ENCODE data around the gene WDR87.
"Not testable (repeated sequence)": the region's sequence is repeated elsewhere in the genome, so short reads cannot be mapped to it uniquely, and the experiment has no call there.

WDR87 gene

GRCh38 chr19:37928527-37929286 lies 22.3 kb upstream of the WDR87 start:
- no peak for TF ChIP-seq CTCF (IDR thresholded peaks at IDR 0.05; ENCODE audit: low read depth, low read length, missing control alignments)
- H3K27ac ChIP-seq = no peak overlapping the region
- H3K36me3 ChIP-seq (replicated peaks) = no peaks in the 10 kb centered on the region
- in situ Hi-C loops (cut with HindIII; ENCODE audit: low pct_ligation_motif_present, low sequenced_read_pairs) = no loop called here
- no peak for DNase-seq
- H3K27me3 ChIP-seq (replicated peaks) = no peaks in the 10 kb centered on the region
- no peak overlapping the region for H3K4me3 ChIP-seq (ENCODE audit: low read depth, low read length)

DNA sequence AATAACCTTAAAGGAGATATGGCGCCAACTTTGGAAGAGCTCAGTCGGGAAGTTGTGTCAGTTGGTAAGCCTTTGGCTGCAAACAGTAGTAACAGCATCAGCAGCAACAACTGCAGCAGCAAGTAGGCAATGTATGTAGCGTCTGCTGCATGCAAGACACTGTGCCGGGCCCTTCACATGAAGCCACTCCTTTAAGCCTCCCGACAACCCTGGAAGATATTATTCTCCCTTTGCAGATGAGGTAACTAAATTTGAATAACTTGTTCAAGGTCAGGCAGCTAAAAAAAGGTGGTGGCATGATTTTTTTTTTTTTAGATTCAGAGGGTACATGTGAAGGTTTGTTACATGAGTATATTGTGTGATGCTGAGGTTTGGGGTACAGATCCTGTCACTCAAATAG lies 20.3 kb upstream of the WDR87 start:
- H3K27ac ChIP-seq = no peak overlapping the region
- no peak overlapping the region for H3K4me3 ChIP-seq (ENCODE audit: low read depth, low read length)
- TF ChIP-seq CTCF (IDR thresholded peaks at IDR 0.05; ENCODE audit: low read depth, low read length, missing control alignments) = no peak
- in situ Hi-C loops (cut with HindIII; ENCODE audit: low pct_ligation_motif_present, low sequenced_read_pairs) = no loop called here
- H3K36me3 ChIP-seq (replicated peaks) = peaks cover 7% of the 10 kb centered on the region
- no peaks in the 10 kb centered on the region for H3K27me3 ChIP-seq (replicated peaks)
- no peak for DNase-seq

GRCh38 chr19:37926255-37926654 lies 19.9 kb upstream of the WDR87 start:
- Histone ChIP-seq H3K27me3 (replicated peaks) (no peaks in the 10 kb centered on the region), H3K4me3 (ENCODE audit: low read depth, low read length) (no peak overlapping the region), H3K27ac (no peak overlapping the region), H3K36me3 (replicated peaks) (peaks cover 9% of the 10 kb centered on the region)
- in situ Hi-C loops (cut with HindIII; ENCODE audit: low pct_ligation_motif_present, low sequenced_read_pairs) = no loop called here
- TF ChIP-seq CTCF (IDR thresholded peaks at IDR 0.05; ENCODE audit: low read depth, low read length, missing control alignments) = no peak
- no peak for DNase-seq

GRCh38 chr19:37925212-37925611 lies 18.8 kb upstream of the WDR87 start:
- in situ Hi-C loops (cut with HindIII; ENCODE audit: low pct_ligation_motif_present, low sequenced_read_pairs) = no loop called here
- TF ChIP-seq CTCF (IDR thresholded peaks at IDR 0.05; ENCODE audit: low read depth, low read length, missing control alignments) = no peak
- no peak for DNase-seq
- Histone ChIP-seq H3K27me3 (replicated peaks) (no peaks in the 10 kb centered on the region), H3K4me3 (ENCODE audit: low read depth, low read length) (no peak overlapping the region), H3K36me3 (replicated peaks) (peaks cover 10% of the 10 kb centered on the region), H3K27ac (no peak overlapping the region)

DNA sequence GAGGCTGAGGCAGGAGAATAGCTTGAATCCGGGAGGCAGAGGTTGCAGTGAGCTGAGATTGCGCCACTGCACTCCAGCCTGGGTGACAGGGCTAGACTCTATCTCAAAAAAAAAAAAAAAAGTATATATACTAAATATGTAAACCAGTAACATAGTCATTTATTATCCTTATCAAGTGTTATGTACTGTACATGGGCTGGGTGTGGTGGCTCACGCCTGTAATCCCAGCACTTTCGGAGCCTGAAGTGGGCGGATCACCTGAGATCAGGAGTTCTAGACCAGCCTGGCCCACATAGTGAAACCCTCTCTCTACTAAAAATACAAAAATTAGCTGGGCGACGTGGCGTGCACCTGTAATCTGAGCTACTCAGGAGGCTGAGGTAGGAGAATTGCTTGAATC lies 18.2 kb upstream of the WDR87 start:
- DNase-seq; H3K4me3 ChIP-seq (ENCODE audit: low read depth, low read length); H3K27ac ChIP-seq; H3K27me3 ChIP-seq (replicated peaks); in situ Hi-C loops (cut with HindIII; ENCODE audit: low pct_ligation_motif_present, low sequenced_read_pairs): not testable (repeated sequence)
- peaks cover 10% of the 10 kb centered on the region for H3K36me3 ChIP-seq (replicated peaks)

- no peak for TF ChIP-seq CTCF (IDR thresholded peaks at IDR 0.05; ENCODE audit: low read depth, low read length, missing control alignments)
- in situ Hi-C loops (cut with HindIII; ENCODE audit: low pct_ligation_motif_present, low sequenced_read_pairs) = no loop called here
- H3K4me3 ChIP-seq (ENCODE audit: low read depth, low read length) = no peak overlapping the region
- no peaks in the 10 kb centered on the region for H3K27me3 ChIP-seq (replicated peaks)
- DNase-seq = no peak
- no peak overlapping the region for H3K27ac ChIP-seq
- peaks cover 10% of the 10 kb centered on the region for H3K36me3 ChIP-seq (replicated peaks)
These were observed 14.4 kb upstream of the WDR87 start for GRCh38 chr19:37920591-37921450.
